GM12801 (cell line): ENCODE results near the gene UBE3A.

Experiments
- CTCF ChIP-seq: IDR thresholded peaks from one replicate; pipeline ENCODE4 v1.5.1; 2011; ENCODE audit warnings: control low read depth; ENCODE audit not compliant: insufficient read length; ENCODE audit errors: extremely low read depth

Gene UBE3A

GRCh38 chr15:25454771-25455170 is 15.9 kb upstream of the UBE3A start:
- TF ChIP-seq CTCF = no peak

GRCh38 chr15:25451501-25451900 is 12.7 kb upstream of the UBE3A start:
- TF ChIP-seq CTCF = no peak

GRCh38 chr15:25450163-25450562 is 11.3 kb upstream of the UBE3A start:
- no peak for TF ChIP-seq CTCF

DNA sequence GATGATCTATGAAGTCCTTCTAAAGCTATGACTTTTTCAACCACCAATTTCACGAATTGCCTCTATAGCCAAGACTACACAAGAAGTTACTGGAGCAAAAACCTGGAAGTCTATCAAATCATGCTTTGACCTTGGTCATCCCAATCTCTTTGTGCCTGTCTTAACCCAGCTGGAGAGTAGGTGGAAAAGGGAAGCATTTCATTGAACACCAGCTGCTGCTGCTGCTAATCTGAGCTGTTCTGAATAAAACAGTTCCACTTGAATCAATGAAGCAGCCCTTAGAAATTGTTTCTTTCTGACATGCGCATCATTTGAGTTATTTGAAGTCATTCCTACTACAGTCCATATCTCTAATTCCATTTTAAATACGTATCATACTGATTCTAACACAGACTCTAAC is 7.3 kb upstream of the UBE3A start:
- no peak for TF ChIP-seq CTCF

DNA sequence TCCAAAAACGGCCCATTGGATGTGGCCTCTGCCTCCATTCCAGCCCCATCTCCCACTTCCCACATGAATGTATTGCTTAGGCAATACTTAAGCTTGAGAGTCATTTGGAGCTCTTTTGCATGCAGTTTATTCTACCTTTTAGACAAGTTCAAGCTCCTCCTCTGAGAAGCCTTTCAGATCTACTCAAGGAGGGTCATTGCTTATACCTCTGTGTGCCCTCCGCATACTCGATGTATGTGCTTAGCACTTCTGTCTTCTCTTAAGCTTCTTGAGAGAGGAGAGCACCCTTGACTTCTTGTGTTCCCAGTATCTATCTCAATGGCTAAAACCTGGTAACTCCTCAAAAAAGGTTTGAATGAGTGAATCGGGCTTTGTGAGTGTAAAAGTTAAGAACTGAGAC is 6.6 kb upstream of the UBE3A start:
- no peak for TF ChIP-seq CTCF

DNA sequence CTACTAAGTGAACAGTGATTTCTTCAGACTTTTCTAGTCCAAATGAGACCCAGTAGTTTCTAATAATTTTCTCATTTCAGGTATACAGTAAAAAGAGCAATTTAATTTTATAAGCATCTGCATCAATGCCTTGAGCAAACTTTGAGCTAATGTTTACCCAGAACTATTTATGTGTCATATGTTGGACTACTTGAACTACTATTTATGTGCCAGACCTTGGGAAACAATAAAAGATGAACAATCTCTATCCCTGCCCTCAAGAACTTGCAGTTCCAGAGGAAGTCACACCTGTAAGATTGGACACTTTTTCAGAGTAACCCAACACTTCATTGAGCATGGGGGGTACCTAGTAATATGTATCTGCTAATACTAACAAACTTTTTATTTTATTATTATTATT is 2.3 kb upstream of the UBE3A start:
- TF ChIP-seq CTCF = no peak

DNA sequence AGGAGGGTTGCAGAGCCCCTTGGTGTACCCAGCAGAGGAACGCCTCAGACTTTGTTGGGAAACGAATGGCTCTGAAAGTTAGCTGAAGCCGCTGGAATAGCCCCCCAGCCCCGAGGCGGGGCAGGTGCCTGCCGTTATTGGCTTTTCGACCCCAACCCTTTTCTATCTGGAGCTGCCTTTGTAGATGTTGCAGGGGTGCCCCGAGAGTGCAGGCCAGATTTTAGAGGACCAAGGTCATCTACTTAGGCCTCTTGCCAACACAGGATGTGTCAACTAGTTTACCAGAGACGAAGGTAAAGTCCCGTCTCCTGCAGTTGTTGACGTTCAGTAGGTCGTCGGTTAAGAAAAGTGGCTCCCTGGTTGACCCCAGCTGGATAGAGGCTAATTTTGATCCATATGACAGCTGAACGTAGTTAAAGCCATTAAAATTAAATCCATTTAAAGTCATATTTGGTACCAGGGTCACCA is 579 bp upstream of the UBE3A start:
- no peak for TF ChIP-seq CTCF
